GM15510 (cell line): ENCODE data around the gene TSSK3.

ENCODE experiments used
- POLR2A ChIP-seq: IDR thresholded peaks from 3 replicates; pipeline ENCODE4 v1.6.1; 2011; ENCODE audit warnings: borderline replicate concordance; ENCODE audit not compliant: insufficient read length; ENCODE audit errors: extremely low read depth

The TSSK3 gene

DNA sequence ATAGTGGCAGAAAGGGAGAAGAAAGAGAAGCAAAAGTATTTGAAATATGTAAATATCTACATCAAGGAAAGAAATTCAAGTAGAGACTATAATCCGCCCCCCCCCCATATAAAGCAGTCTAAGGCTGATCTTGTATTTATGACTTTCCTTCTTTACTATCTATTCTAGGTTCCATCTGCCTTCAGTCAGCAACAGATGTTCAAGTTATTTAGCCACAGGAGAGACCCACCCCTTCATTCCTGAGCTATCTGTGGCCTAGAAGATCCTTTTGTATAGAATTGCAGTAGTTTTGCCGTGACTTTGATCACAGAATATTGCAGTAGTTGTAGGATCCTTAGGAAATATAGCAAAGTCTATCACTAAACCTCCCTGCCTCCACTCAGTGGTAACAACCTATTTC is 42.6 kb downstream of the TSSK3 start:
- no peak for TF ChIP-seq POLR2A

DNA sequence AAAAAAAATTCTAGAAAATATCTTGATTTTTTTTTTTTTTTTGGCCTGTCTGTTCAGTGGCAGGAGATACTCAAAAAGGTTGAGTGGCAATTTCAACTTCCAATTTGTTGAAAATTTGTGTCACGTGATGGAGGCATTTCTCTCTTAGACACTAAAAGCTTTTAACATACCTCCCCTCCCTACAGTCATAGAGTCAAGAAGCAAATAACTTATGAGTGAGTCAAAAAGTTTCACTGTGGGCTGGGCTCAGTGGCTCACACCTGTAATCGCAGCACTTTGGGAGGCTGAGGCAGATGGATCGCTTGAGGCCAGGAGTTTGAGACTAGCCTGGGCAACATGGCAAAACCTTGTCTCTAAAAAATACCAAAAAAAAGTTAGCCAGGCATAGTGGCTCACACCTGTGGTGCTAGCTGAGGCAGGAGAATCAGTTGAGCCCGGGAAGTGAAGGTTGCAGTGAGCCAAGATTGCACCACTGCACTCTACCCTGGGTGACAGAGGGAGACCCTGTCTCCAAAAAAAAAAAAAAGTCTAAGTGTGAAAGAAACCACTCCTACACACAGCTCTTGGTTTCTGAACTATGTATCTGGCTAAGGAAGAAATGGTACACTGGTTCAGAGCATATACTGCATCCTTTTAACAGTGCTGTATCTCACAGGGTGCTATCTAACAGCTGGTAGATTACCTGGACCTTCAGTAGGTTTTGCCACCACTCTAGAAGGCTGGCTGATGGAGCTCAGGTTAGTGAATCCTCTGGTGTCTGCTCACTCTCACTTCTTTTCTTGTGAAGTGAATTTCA is 43.5 kb downstream of the TSSK3 start:
- TF ChIP-seq POLR2A = no peak

DNA sequence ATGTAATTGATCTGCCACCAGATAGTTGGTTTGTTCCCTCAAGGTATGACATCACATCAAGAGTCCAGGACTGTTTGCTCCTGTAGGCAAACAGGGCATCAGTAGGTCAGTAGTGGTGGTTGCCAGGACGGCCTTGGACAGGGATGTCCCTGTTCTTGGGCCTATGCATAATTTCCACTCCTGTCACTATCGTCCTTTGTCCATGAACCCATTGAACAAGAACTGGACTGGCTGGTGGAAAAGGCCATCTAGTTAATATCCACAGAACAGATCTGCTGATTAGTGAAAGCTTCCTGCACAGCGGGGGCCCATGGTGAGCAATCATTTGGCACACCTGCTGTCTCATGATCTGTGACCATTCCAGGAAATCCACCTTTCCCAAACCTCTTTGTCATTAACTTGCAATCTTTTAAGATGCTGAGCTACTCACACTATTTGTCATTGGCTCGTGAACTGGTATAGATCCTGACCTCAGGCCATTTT is 44.3 kb downstream of the TSSK3 start:
- TF ChIP-seq POLR2A = no peak

DNA sequence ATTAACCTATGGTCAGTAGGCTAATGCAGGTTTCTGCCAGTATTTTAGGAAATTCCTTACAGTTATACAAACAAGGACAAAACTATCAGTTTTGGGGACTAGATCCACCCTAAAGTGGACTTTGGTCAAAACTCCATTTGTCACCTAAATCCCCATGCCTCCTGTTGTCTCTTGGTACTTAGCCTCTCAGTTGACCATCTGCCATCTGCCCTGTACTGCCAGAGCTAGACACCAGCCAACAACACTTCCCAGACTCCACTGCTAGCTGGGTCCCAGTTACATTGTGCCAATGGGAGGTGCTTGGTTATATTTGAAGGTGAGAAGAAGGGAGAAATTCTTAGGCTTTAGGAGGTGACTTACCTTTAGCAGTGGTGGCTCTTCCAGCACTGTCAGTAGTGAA is 48.9 kb downstream of the TSSK3 start:
- TF ChIP-seq POLR2A = no peak

DNA sequence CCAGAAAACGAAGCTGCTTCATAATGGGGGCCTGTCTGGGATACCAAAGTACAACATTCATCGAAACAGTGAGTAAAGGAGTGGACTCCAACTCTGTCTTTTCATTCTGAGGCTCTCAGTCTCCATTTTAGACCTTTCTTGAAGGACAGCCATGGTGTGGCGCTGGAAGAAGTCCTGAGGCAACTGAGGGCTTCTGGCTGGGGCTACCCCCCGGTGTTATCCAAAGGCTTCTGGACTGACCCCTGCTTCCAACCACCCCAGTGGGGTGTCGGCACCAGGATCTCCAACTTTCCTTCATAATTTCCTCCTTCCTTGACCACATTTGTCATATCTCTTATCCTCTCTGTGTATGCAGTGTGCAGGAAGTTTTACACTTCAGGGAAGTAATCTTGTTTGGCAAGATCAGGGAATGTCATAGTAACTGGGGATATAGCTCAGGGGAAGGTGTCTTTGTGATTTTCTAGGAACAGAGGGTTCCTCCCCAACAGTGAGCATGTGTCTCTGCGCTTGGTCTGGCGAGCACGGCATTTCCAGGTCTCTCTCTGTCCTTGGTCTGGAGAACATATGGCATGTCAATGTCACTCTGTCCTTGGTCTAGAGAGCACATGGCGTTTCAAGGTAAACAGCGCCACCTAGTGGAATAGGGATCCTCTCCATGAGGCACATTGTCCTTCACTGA is 51.3 kb downstream of the TSSK3 start:
- no peak for TF ChIP-seq POLR2A
